NCI-H2171 treated with DMSO at 0.1 percent for 48 hours (cell line): ENCODE data around the gene ARR3.
"Not testable (repeated sequence)": the region's sequence is repeated elsewhere in the genome, so short reads cannot be mapped to it uniquely, and the experiment has no call there.

Source experiments
- DNase-seq: peaks from one replicate; lab custom pipeline; 2025; lab: John Stamatoyannopoulos, UW

ARR3 gene

DNA sequence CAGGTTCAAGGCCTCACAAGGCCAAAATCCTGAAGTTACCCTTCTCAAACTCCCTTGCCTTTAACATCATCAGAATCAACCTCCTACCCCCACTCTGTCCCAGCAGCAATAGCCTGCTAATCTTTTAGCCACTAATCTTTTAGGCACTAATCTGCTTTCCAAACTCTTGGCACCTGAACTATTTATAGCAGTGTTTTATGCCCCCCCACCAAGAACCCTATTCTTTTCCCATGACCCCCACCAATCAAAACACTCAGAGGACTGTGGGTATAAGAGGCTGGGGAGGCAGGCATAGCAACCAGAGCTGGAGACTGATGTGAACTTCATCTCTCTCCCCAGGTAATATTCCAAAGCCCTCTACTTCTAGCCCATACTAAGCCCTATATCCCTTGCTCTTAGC lies at the start of gene ARR3:
TSS of gene ARR3 (plus strand) at position 301 of the 400 bp plus-strand sequence. CDS start 1,052 bp downstream, outside the sequence.
- DNase-seq = no peak

DNA sequence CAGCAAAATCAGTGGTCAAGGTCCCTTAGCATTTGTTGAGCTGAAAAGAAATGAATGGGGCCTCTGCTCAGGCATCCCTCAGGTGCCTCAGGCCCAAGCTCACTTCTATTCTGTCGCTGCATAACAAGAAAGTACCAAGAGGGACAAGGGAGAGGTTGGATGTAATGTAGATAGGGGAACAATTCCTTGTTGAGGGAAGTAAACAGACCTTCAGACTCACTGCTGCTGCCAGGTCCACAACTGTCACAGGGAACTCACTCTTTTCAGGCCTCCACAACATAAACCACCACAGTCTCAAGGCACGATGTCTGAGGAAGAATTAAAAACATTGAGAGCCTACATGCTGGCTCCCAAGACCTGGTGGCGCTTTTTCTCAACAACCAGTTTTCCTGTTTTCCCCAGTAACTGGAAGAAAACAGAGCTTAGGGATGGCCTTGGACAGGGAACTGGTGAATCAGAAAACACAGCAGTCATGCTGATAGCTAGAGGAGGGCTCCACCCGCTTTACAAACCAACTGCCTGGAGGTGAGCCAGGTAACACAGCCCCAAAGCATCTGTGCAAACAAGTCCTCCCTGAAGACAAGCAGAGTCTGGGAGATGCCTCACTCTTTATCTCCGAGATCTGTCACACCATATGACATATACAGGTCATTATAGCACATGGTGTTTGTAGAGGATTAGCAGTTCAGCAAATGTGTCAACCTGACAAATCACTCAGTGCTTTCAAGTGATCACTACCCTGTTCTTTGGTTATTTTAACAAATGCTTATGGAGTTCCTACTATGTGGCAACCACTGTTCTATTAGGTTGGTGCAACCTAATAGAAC lies 48.0 kb upstream of the ARR3 start:
- peak; percentile 86 for DNase-seq

DNA sequence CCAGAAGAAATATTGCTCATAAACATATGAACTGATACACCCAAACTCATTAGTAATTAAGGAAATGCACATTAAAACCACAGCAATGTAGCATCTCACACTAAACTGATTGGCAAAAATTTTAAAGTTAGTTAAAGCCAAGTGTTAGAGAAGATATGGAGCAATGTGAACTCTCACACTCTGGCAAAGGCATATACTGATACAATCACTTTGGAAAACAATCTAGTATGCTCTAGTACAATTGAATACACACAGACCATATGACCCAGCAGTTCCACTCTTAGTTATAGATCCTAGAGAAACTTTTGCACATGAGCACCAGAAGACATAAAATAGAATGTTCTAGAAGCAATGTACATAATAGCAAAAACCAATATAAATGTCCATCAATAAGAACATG lies 42.1 kb upstream of the ARR3 start:
- DNase-seq = no peak

- no peak for DNase-seq
Observed at GRCh38 chrX:70226687-70227086, 41.4 kb upstream of the ARR3 start.

DNA sequence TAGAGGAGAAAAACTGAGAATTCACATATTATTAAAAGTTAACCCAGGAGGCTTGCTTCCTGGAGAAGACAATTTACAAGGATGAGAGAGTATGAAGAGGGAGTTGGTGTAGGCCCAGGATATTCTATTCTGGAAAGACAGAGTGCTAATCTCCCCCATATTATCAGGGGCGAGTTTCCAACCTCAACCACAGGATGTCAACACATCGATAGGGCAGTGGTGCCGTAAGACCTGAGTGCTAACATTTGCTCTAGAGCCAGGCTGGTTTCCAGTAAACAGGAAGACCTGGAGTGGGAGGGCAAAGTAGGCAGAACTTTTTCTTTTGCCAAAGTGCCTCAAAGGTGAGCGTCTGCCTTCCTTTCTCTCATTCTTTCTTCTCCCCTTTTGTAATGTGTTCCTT lies 36.5 kb upstream of the ARR3 start:
- no peak for DNase-seq

- DNase-seq = no peak
Observed at GRCh38 chrX:70234355-70234754, 33.8 kb upstream of the ARR3 start, which contains the start of gene AWAT1. Gene AWAT1 (plus strand): TSS chrX:70234655. CDS start chrX:70234696, 41 bp downstream.

DNA sequence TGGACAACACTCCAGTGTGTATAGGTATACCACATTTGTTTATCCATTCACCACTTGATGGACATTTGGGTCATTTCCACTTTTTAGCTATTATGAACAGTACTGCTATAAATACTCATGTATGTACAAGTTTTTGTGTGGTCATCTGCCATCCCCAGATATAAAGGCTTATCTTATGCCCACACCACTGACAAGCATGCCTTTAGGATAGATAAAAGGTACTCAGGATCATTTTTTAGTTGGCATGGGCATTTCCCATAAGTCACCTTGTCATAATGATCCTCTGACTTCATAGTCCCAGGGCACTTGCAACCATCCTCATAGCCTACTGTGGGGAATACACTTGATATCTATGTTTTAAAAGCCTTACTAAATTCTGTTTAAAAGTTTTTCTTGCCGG lies 27.4 kb upstream of the ARR3 start:
- DNase-seq = no peak

GRCh38 chrX:70241501-70241900 lies 26.6 kb upstream of the ARR3 start:
- DNase-seq = no peak

- DNase-seq = not testable (repeated sequence)
Observed at GRCh38 chrX:70243601-70244000, 24.5 kb upstream of the ARR3 start.

- DNase-seq = no peak
Observed at GRCh38 chrX:70244881-70245280, 23.3 kb upstream of the ARR3 start.

DNA sequence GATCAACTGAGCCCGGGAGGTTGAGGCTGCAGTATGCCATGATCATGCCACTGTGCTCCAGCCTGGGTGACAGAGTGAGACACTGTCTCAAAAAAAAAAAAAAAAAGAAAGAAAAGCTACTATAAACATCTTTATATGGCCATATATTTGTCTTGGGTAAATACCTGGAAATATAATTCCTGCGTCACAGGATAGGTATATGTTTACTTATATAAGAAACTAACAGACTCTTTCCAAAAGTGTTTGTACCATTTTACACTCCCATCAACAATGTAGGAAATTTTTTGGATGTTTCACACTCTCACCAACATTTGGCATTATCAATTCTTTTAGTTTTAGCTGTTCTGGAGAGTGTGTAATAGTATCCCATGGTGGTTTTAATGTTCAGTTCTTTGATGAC lies 20.9 kb upstream of the ARR3 start:
- no peak for DNase-seq

DNA sequence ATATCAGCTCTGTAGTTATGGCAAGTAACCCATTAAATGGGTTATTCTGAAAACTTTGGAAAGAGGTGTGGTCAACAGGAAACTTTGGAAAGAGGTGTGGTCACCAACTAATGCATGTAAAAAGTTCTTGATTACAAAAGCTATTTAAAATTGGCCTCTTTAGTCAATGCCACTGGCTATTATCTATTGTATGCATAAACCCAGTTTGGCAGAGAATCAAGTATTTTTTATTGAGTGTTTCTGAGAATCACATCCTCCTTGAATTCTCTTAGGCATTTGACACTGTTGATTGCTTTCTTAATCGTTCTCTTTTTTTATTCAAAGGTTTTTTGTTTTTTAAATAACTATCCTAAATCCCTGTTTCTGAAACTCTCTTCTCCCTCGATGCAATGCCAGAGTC lies 15.6 kb upstream of the ARR3 start:
- DNase-seq = no peak

DNA sequence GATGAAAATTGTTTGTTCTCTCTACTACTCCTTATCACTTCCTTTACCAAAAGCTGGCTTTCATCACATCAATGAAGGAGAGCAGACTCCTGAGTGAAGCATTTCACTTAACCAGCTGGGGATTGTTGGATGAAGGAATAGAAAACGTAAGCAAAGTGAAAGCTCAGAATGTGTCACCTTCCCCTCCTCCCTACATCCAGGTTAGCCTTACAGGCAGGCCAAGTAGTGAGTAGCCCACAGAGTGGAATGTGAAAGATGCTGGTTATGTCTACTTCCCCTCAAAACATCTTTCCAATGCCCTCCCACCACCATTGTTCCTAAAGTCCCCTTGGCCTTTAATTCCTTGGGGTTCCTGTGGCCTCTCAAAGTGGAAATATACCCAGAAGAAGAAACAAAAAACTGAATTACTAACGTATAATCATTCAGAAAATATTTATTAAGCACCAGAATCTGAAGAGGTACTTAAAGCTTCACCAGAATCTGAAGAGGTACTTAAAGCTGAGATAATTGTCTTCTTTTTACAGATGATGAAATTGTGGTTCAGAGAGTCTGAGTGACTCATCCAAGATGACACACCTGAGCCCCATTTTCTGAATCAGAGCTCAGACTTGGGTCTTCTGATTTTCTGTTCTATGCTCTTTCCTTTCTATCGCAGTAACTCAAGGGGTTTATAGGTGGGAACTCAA lies 14.6 kb upstream of the ARR3 start:
- DNase-seq = no peak

DNA sequence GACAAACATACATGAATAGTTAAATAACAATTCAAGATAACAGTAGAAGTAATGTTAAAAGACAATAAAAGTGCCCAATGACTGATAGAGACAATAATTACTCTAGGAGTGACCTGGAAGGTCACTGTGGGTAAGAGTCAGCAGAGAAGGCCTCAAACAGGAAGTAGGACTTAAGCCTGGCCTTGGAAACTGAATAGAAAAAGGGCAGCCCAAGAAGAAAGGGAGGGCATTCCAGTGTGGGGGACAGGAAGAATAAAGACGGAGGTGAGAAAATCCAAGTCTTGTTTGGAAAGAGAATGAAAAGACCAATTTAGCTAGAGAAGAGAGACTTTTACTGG lies 14.1 kb upstream of the ARR3 start:
- no peak for DNase-seq

- no peak for DNase-seq
Observed at GRCh38 chrX:70254909-70255308, 13.2 kb upstream of the ARR3 start.

- no peak for DNase-seq
Observed at GRCh38 chrX:70255452-70255851, 12.7 kb upstream of the ARR3 start.

DNA sequence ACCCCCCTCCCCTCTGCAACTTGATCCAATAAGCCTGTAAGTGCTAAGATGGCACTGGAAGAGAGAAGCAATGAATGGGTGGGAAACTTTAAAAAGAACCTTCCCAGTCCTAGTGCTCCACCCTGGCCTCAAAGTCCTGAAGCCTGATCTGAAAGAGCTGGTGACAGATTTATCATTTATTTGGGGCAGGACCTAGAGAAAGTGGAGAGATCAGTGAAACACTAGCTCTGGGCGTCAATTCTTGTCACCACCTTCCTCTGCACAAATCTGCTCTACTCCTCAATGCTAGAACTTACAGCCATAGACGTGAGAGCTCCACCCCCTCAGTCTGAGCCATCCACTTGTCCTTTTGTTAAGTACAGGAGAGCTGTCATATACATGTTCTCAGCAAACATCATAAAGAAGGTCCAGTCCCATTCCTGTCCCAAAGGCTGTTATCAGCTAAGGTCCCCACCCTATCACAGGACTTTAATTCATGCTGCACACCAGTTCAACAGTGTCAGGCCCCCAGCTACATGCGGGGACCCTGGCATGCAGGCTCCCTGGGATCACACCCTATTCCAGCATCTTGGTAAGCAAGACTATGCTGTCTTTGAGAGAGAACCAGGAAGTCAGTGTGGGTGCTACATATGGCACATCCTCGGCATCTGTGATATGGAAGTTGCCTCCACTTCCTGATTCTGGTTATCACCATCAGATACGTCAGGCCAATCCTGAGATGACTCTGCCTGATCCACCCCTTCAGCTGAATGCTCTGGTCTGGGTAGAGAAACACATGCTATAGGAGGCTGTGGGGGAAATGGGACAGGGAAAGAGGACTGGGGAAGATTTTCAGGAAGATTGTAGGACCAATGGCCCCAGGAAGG lies 10.5 kb upstream of the ARR3 start:
- no peak for DNase-seq

- DNase-seq = no peak
Observed at GRCh38 chrX:70260104-70260503, 8.0 kb upstream of the ARR3 start, which contains the start of gene P2RY4. Gene P2RY4 (minus strand): TSS chrX:70260204. CDS start chrX:70259624, 580 bp downstream.

DNA sequence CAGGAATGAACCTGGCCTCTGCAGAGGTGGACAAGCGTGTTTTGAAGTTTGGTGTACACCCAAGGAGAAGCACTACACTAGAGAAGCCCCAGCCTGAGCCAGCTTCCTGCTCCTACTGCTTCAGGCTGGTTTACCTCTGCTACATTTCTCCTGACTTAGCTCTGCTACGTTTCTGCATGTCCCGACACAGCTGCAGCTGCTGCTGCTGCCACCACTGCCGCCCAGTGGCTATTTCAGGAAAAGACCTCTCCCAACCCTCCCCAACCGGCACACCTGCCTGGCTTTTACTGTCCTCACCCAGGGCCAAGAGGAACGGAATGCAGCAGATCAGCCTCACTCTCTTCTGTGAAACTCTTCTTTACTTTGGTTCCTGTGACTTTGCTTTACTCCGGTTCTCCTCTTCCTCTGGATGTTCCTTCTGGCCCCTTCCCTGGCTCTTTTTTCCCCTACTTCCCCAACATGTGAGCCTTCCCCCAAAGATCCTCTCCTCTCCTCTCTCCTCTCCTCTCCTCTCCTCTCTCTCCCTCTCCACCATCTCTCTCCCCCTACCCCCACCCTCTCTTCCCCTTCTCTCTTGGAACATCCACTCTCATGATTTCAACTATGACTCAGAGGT lies 5.1 kb upstream of the ARR3 start:
- peak; percentile 1 for DNase-seq

GRCh38 chrX:70264784-70265183 lies 3.4 kb upstream of the ARR3 start:
- no peak for DNase-seq

DNA sequence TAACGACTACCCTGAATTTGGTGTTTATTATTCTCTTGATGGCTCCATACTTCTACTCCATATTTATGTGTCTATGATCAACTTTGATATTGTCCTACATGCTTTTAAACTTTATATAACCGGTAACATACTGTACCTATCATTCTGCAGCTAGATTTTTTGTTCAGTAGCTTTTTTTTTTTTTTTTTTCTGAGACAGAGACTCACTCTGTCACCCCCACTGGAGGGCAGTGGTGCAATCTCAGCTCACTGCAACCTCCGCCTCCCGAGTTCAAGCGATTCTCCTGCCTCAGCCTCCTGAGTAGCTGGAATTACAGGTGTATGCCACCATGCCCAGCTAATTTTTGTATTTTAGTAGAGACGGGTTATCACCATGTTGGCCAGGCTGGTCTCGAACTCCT lies 5.9 kb downstream of the ARR3 start:
- DNase-seq = not testable (repeated sequence)

DNA sequence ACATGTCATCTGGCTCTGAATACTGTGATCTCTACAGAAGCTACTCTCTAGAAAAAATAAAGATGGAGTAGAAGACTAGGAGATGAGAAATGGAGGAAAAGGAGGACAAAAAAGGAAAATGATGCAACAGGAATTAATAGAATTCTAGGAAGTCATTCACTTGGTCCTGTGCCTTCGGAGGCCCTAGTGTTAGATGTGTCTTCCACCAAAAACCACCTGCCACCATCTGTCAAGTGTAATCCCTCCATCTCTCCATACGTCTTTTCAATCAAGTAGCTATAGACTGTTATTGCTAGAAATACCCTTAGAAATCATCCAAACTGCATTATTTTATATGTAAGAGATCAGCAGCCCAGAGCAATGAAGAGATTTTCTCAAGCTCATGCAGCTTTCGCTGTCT lies 10.9 kb downstream of the ARR3 start:
- no peak for DNase-seq
